Measurements from ENCODE around the gene EIF2AK2. TPM values are rescaled to one million over a fixed set of nuclear protein-coding genes. Genes with fewer than 3 reads are reported as not detected.

EIF2AK2 gene
- total RNA-seq, 1 donor from 2014 or later = 66.7 TPM

DNA sequence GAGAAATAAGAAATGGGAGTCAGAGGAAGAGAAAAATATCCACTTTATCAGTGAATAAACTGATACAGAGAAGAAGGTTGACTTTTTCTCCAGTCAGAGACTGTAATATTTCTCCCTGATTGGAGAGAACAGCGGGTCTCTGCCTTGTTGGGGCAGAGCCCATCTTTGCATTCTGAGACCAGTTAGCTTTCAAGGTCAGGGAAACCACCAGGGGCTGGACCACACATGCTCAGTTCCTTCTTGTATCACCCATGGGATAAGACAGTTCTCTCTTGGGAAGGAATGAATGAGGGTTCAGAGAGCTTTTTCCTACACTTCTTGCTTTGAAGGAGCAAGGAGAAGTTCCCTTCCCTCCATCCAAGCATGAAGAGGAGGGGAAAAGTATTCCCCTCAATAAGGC is 60.2 kb downstream of the EIF2AK2 start:
- Mint-ChIP-seq H3K9me3 (no peaks in the 10 kb centered on the region), H3K36me3 (peaks cover 36% of the 10 kb centered on the region), H3K4me1 (no peaks in the 10 kb centered on the region), H3K4me3 (no peak overlapping the region), H3K27ac (no peak overlapping the region), H3K27me3 (ENCODE audit: low read depth) (no peaks in the 10 kb centered on the region)
- no peak for DNase-seq (ENCODE audit: low spot score in 2 of 2, unreplicated experiment in 2 of 2)
- TF ChIP-seq, protein P1, sequence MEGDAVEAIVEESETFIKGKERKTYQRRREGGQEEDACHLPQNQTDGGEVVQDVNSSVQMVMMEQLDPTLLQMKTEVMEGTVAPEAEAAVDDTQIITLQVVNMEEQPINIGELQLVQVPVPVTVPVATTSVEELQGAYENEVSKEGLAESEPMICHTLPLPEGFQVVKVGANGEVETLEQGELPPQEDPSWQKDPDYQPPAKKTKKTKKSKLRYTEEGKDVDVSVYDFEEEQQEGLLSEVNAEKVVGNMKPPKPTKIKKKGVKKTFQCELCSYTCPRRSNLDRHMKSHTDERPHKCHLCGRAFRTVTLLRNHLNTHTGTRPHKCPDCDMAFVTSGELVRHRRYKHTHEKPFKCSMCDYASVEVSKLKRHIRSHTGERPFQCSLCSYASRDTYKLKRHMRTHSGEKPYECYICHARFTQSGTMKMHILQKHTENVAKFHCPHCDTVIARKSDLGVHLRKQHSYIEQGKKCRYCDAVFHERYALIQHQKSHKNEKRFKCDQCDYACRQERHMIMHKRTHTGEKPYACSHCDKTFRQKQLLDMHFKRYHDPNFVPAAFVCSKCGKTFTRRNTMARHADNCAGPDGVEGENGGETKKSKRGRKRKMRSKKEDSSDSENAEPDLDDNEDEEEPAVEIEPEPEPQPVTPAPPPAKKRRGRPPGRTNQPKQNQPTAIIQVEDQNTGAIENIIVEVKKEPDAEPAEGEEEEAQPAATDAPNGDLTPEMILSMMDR (IDR thresholded peaks at IDR 0.05; ENCODE audit: unreplicated experiment) = no peak

DNA sequence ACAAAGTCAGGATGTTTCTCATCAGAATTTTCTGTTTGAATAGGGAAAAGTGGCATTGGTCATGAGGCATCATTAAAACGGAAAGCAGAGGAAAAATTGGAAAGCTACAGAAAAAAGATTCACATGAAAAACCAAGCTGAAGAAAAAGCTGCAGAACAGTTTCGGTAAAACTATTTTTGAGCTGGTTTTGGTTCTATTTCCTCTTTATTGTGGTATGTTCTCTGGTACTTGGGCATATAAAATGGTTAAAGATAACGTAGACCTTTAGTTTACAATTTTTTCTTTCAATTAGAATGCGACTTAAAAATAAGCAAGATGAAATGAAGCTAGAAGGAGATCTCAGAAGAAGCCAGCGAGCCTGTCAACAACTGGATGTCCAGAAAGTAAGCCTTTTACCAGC is 64.9 kb downstream of the EIF2AK2 start:
- Mint-ChIP-seq H3K4me3 (no peak overlapping the region), H3K27me3 (ENCODE audit: low read depth) (no peaks in the 10 kb centered on the region), H3K4me1 (no peaks in the 10 kb centered on the region), H3K27ac (no peak overlapping the region), H3K9me3 (no peaks in the 10 kb centered on the region), H3K36me3 (peaks cover 18% of the 10 kb centered on the region)
- DNase-seq (ENCODE audit: low spot score in 2 of 2, unreplicated experiment in 2 of 2) = no peak
- TF ChIP-seq, protein P1 (IDR thresholded peaks at IDR 0.05; ENCODE audit: unreplicated experiment) = no peak

DNA sequence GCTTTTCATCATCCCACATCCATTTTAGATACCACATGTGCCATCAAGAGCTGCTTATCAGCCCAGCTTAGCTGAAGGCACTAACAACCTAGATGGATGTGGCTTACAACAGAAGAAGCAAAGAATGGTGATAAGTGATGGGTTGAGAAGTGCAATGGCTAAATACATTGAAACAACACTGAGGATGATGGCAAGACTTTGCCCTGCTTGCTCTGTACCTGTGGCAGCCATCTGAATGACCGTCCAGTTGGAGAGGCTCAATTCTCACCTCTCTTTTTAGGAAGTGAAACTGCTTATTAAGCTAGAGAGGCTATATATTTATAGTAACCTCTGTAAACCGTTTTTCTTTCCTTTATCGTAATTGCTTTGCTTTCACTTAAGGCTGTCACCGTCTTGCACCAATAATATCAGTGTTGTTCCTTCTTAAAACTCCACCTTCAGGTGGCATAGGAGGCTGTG is 66.7 kb downstream of the EIF2AK2 start:
- DNase-seq (ENCODE audit: low spot score in 2 of 2, unreplicated experiment in 2 of 2) = no peak

DNA sequence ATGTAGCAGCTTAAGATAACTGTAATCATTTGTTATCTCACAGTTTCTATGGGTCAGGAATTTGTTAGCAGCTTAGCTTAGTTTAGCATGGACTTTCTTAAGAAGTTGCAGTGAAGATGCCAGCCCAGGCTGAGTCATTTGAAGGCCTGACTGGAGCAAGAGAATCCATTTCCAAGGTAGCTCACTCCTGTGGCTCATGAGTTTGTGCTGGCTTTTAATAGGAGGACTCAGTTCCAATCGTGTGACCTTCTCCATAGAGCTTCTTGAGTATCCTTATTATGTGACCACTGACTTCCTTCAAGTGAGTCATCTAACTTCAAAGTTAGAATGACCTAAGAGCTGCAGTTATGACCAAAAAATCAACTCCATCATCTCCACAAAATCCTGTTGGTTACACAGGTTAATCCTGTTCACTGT is 71.0 kb downstream of the EIF2AK2 start:
- peaks cover 7% of the 10 kb centered on the region for H3K36me3 Mint-ChIP-seq
- TF ChIP-seq, protein P1 (IDR thresholded peaks at IDR 0.05; ENCODE audit: unreplicated experiment) = no peak
- no peaks in the 10 kb centered on the region for H3K27me3 Mint-ChIP-seq (ENCODE audit: low read depth)
- H3K27ac Mint-ChIP-seq = no peak overlapping the region
- no peak overlapping the region for H3K4me3 Mint-ChIP-seq
- DNase-seq (ENCODE audit: low spot score in 2 of 2, unreplicated experiment in 2 of 2) = no peak
- no peaks in the 10 kb centered on the region for H3K9me3 Mint-ChIP-seq
- peaks cover 4% of the 10 kb centered on the region for H3K4me1 Mint-ChIP-seq

More for the DNA sequence above, 66.7 kb downstream of the EIF2AK2 start:
- no peaks in the 10 kb centered on the region for H3K27me3 Mint-ChIP-seq (ENCODE audit: low read depth)
- no peaks in the 10 kb centered on the region for H3K9me3 Mint-ChIP-seq
- H3K36me3 Mint-ChIP-seq = peaks cover 13% of the 10 kb centered on the region
- H3K4me3 Mint-ChIP-seq = no peak overlapping the region
- no peaks in the 10 kb centered on the region for H3K4me1 Mint-ChIP-seq
- no peak overlapping the region for H3K27ac Mint-ChIP-seq
- TF ChIP-seq, protein P1 (IDR thresholded peaks at IDR 0.05; ENCODE audit: unreplicated experiment) = no peak

DNA sequence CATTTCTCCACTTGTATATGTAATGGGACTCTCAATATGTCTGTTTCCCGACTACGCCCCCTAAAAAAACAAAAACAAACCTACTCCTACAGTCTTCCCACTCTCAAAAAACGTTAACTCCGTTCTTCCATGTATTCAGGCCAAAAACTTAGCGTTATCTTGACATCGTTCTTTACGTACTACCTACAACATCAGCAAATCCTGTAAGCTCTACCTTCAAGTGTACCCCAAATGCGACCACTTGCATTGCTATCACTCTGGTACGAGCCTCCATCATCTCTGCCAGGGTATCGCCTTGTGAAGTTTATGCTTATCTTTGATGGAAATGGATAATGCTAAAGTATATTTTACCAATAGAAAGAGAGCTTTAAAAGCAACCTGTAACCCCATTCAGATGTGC is 72.0 kb downstream of the EIF2AK2 start:
- Mint-ChIP-seq H3K27me3 (ENCODE audit: low read depth) (no peaks in the 10 kb centered on the region), H3K4me3 (no peak overlapping the region), H3K36me3 (peaks cover 15% of the 10 kb centered on the region), H3K4me1 (peaks cover 4% of the 10 kb centered on the region), H3K27ac (no peak overlapping the region), H3K9me3 (no peaks in the 10 kb centered on the region)
- no peak for DNase-seq (ENCODE audit: low spot score in 2 of 2, unreplicated experiment in 2 of 2)
- TF ChIP-seq, protein P1 (IDR thresholded peaks at IDR 0.05; ENCODE audit: unreplicated experiment) = no peak

Data from mesothelial cell of epicardium (in vitro differentiated cells).